PC-3 (cell line): Measurements from ENCODE around the gene ADAMTS6.

Experiments used
- EZH2 ChIP-seq: fragments of 300-600 bp; sonication (generic); IDR thresholded peaks from one replicate; pipeline ENCODE4 v1.6.1; 2017; ENCODE audit warnings: antibody characterized with exemption, mild to moderate bottlenecking, low read length; ENCODE audit not compliant: unreplicated experiment
- TF ChIP-seq, protein P1 (sequence below): fragments of 300-600 bp; sonication (generic); conservative IDR thresholded peaks from 2 replicates; pipeline ENCODE4 v1.5.1; 2017; ENCODE audit warnings: antibody characterized with exemption, low read depth, mild to moderate bottlenecking, low read length

GRCh38 chr5:65395526-65396155 is 86.1 kb downstream of the ADAMTS6 start:
- TF ChIP-seq, protein P1, sequence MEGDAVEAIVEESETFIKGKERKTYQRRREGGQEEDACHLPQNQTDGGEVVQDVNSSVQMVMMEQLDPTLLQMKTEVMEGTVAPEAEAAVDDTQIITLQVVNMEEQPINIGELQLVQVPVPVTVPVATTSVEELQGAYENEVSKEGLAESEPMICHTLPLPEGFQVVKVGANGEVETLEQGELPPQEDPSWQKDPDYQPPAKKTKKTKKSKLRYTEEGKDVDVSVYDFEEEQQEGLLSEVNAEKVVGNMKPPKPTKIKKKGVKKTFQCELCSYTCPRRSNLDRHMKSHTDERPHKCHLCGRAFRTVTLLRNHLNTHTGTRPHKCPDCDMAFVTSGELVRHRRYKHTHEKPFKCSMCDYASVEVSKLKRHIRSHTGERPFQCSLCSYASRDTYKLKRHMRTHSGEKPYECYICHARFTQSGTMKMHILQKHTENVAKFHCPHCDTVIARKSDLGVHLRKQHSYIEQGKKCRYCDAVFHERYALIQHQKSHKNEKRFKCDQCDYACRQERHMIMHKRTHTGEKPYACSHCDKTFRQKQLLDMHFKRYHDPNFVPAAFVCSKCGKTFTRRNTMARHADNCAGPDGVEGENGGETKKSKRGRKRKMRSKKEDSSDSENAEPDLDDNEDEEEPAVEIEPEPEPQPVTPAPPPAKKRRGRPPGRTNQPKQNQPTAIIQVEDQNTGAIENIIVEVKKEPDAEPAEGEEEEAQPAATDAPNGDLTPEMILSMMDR: no peak
- TF ChIP-seq EZH2: no peak
